ENCODE results near the gene HDAC9.

Gene HDAC9

GRCh38 chr7:18902892-18903291, 407.3 kb downstream of the HDAC9 start:
- Histone ChIP-seq H3K27ac (ENCODE audit: low read length) (no peak overlapping the region), H3K27me3 (ENCODE audit: control insufficient read depth, insufficient read depth, low read length) (no peaks in the 10 kb centered on the region), H3K4me3 (ENCODE audit: low read length) (no peak overlapping the region), H3K36me3 (ENCODE audit: control insufficient read depth, insufficient read depth, low read length) (no peaks in the 10 kb centered on the region), H3K9me3 (ENCODE audit: control insufficient read depth, insufficient read depth, low read length) (no peaks in the 10 kb centered on the region), H3K4me1 (ENCODE audit: control insufficient read depth, insufficient read depth, low read length) (no peaks in the 10 kb centered on the region)
- no peak for DNase-seq (ENCODE audit: low read depth, low spot score)

DNA sequence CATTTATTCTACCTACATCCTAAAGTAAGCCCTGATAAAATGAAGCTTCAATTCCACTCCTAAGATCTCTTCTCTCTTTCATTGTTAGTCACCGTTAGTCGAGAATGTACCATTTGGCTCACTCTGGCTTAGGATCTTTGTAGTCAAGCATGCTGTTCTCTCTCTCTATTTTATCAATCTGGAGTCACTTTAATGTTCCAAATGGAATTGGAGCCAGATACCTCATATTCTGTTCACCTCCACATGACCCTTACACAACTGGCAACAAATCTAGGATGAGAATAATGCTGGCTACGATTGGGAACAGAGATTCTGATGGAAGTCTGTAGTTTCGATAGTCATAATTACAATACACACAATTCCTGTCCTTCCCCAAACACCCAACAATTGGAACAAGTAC, 408.1 kb downstream of the HDAC9 start:
- no peaks in the 10 kb centered on the region for H3K9me3 ChIP-seq (ENCODE audit: control insufficient read depth, insufficient read depth, low read length)
- H3K4me3 ChIP-seq (ENCODE audit: low read length), result no peak overlapping the region
- H3K36me3 ChIP-seq (ENCODE audit: control insufficient read depth, insufficient read depth, low read length), result no peaks in the 10 kb centered on the region
- no peak overlapping the region for H3K27ac ChIP-seq (ENCODE audit: low read length)
- no peak for DNase-seq (ENCODE audit: low read depth, low spot score)
- no CpG with 5 or more reads among the region's 4 CpGs for WGBS (ENCODE audit: insufficient coverage, insufficient read length)
- no peaks in the 10 kb centered on the region for H3K4me1 ChIP-seq (ENCODE audit: control insufficient read depth, insufficient read depth, low read length)
- no peaks in the 10 kb centered on the region for H3K27me3 ChIP-seq (ENCODE audit: control insufficient read depth, insufficient read depth, low read length)

DNA sequence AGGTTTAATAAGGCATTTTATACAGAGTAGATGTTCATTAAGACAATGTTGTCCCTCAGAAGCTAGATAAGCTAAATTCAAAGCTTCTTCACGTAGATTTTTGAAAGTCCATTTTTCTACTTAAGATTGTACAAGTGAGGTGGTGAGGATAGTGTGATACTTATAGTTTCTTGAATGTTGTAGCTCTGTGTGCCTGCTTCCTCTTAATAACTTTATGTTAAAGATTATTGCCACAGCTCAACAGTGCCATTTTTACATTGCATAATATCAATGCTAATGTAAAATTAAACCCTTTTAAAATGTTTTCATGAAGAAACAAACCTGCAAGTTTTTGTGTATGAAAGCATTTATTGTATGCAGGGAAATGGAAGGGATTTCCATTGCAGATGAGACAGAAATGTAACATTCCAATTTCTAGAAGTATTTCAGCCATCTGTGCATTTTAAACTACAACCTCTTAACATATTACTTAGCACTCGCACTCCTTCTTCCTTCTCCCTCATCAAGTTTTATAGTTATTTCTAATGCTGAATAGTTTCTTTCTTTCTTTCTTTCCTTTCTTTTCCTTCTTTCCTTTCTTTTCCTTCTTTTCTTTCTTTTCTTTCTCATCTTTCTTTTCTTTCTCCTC, 409.9 kb downstream of the HDAC9 start:
- DNase-seq (ENCODE audit: low read depth, low spot score), result no peak
- Histone ChIP-seq H3K27me3 (ENCODE audit: control insufficient read depth, insufficient read depth, low read length) (no peaks in the 10 kb centered on the region), H3K9me3 (ENCODE audit: control insufficient read depth, insufficient read depth, low read length) (no peaks in the 10 kb centered on the region), H3K4me1 (ENCODE audit: control insufficient read depth, insufficient read depth, low read length) (no peaks in the 10 kb centered on the region), H3K27ac (ENCODE audit: low read length) (no peak overlapping the region), H3K4me3 (ENCODE audit: low read length) (no peak overlapping the region), H3K36me3 (ENCODE audit: control insufficient read depth, insufficient read depth, low read length) (no peaks in the 10 kb centered on the region)
- whole genome bisulfite sequencing (ENCODE audit: insufficient coverage, insufficient read length), result no CpG with 5 or more reads among the region's 2 CpGs

- Histone ChIP-seq H3K4me3 (ENCODE audit: low read length) (no peak overlapping the region), H3K9me3 (ENCODE audit: control insufficient read depth, insufficient read depth, low read length) (no peaks in the 10 kb centered on the region), H3K27ac (ENCODE audit: low read length) (no peak overlapping the region), H3K4me1 (ENCODE audit: control insufficient read depth, insufficient read depth, low read length) (no peaks in the 10 kb centered on the region), H3K27me3 (ENCODE audit: control insufficient read depth, insufficient read depth, low read length) (no peaks in the 10 kb centered on the region), H3K36me3 (ENCODE audit: control insufficient read depth, insufficient read depth, low read length) (no peaks in the 10 kb centered on the region)
- no CpG with 5 or more reads among the region's 2 CpGs for WGBS (ENCODE audit: insufficient coverage, insufficient read length)
- DNase-seq (ENCODE audit: low read depth, low spot score), result no peak
Measured at GRCh38 chr7:18906901-18907300, 411.4 kb downstream of the HDAC9 start.

- Histone ChIP-seq H3K36me3 (ENCODE audit: control insufficient read depth, insufficient read depth, low read length) (no peaks in the 10 kb centered on the region), H3K27me3 (ENCODE audit: control insufficient read depth, insufficient read depth, low read length) (no peaks in the 10 kb centered on the region), H3K4me3 (ENCODE audit: low read length) (no peak overlapping the region), H3K27ac (ENCODE audit: low read length) (no peak overlapping the region), H3K4me1 (ENCODE audit: control insufficient read depth, insufficient read depth, low read length) (no peaks in the 10 kb centered on the region), H3K9me3 (ENCODE audit: control insufficient read depth, insufficient read depth, low read length) (no peaks in the 10 kb centered on the region)
- no CpG with 5 or more reads among the region's 4 CpGs for WGBS (ENCODE audit: insufficient coverage, insufficient read length)
- no peak for DNase-seq (ENCODE audit: low read depth, low spot score)
Measured at GRCh38 chr7:18913106-18913505, 417.6 kb downstream of the HDAC9 start.

GRCh38 chr7:18916826-18917225, 421.3 kb downstream of the HDAC9 start:
- WGBS (ENCODE audit: insufficient coverage, insufficient read length), result no CpG with 5 or more reads among the region's 3 CpGs
- Histone ChIP-seq H3K27ac (ENCODE audit: low read length) (no peak overlapping the region), H3K36me3 (ENCODE audit: control insufficient read depth, insufficient read depth, low read length) (no peaks in the 10 kb centered on the region), H3K4me1 (ENCODE audit: control insufficient read depth, insufficient read depth, low read length) (no peaks in the 10 kb centered on the region), H3K4me3 (ENCODE audit: low read length) (no peak overlapping the region), H3K27me3 (ENCODE audit: control insufficient read depth, insufficient read depth, low read length) (no peaks in the 10 kb centered on the region), H3K9me3 (ENCODE audit: control insufficient read depth, insufficient read depth, low read length) (no peaks in the 10 kb centered on the region)
- DNase-seq (ENCODE audit: low read depth, low spot score), result no peak

GRCh38 chr7:18927134-18927533, 431.6 kb downstream of the HDAC9 start:
- no peaks in the 10 kb centered on the region for H3K9me3 ChIP-seq (ENCODE audit: control insufficient read depth, insufficient read depth, low read length)
- no peaks in the 10 kb centered on the region for H3K36me3 ChIP-seq (ENCODE audit: control insufficient read depth, insufficient read depth, low read length)
- DNase-seq (ENCODE audit: low read depth, low spot score), result no peak
- WGBS (ENCODE audit: insufficient coverage, insufficient read length), result no CpG with 5 or more reads among the region's 2 CpGs
- H3K4me1 ChIP-seq (ENCODE audit: control insufficient read depth, insufficient read depth, low read length), result no peaks in the 10 kb centered on the region; the same call in 1 of the 2 replicates
- no peak overlapping the region for H3K27ac ChIP-seq (ENCODE audit: low read length)
- no peaks in the 10 kb centered on the region for H3K27me3 ChIP-seq (ENCODE audit: control insufficient read depth, insufficient read depth, low read length)
- H3K4me3 ChIP-seq (ENCODE audit: low read length), result no peak overlapping the region

DNA sequence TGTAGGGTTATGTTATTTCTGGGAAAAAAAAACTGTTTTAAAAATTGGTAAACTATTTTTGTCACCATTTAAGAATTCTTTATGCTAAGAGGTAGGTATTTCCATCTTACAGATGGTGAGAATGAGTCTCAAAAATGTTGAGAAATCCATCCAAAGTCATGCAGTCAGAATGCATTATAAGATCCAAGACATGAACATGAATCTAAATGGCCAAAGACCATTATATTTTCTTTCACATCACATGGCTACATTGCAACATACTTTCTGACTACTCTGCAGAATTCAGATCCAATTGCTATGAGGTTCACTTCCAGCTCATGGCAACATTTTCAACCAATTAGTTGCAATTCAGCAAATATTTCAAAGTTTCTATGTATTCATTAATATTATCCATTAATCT, 440.7 kb downstream of the HDAC9 start:
- DNase-seq (ENCODE audit: low read depth, low spot score), result no peak
- Histone ChIP-seq H3K9me3 (ENCODE audit: control insufficient read depth, insufficient read depth, low read length) (no peaks in the 10 kb centered on the region), H3K27ac (ENCODE audit: low read length) (no peak overlapping the region), H3K36me3 (ENCODE audit: control insufficient read depth, insufficient read depth, low read length) (no peaks in the 10 kb centered on the region), H3K4me3 (ENCODE audit: low read length) (no peak overlapping the region), H3K27me3 (ENCODE audit: control insufficient read depth, insufficient read depth, low read length) (no peaks in the 10 kb centered on the region), H3K4me1 (ENCODE audit: control insufficient read depth, insufficient read depth, low read length) (no peaks in the 10 kb centered on the region; the same call in 1 of the 2 replicates)

GRCh38 chr7:18939771-18940592, 444.4 kb downstream of the HDAC9 start:
- Histone ChIP-seq H3K9me3 (ENCODE audit: control insufficient read depth, insufficient read depth, low read length) (no peaks in the 10 kb centered on the region), H3K27ac (ENCODE audit: low read length) (no peak overlapping the region), H3K4me3 (ENCODE audit: low read length) (no peak overlapping the region), H3K4me1 (ENCODE audit: control insufficient read depth, insufficient read depth, low read length) (no peaks in the 10 kb centered on the region; the same call in 1 of the 2 replicates), H3K27me3 (ENCODE audit: control insufficient read depth, insufficient read depth, low read length) (no peaks in the 10 kb centered on the region), H3K36me3 (ENCODE audit: control insufficient read depth, insufficient read depth, low read length) (no peaks in the 10 kb centered on the region)
- WGBS (ENCODE audit: insufficient coverage, insufficient read length), result no CpG with 5 or more reads among the region's 2 CpGs
- no peak for DNase-seq (ENCODE audit: low read depth, low spot score)

DNA sequence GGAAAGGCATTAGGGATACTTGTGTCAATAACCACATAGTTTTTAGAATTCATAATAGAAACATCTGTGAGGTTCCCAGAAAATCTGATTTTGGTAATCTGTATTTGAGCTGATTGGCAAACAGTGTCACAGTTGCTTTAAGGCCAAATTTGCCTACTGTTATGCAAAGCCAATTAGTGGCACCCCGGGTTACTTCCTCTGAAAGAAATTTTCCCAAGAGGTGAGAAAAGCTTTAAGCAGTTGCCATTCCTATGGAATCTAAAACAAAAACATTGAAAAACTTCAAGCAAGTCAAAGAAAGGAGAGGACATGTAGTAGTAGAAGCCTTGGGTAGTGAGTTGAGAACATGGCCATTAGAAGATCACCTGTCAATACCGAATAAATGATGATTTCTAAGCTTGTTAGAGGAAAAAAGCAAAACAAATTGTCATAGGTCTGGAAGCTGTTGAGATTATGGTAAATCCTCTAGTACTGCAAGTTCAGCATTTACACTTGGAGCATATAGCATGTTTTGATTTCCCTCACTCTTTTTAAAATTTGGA, 445.1 kb downstream of the HDAC9 start:
- no peak for DNase-seq (ENCODE audit: low read depth, low spot score)
- H3K27ac ChIP-seq (ENCODE audit: low read length), result no peak overlapping the region
- no peaks in the 10 kb centered on the region for H3K27me3 ChIP-seq (ENCODE audit: control insufficient read depth, insufficient read depth, low read length)
- no peak overlapping the region for H3K4me3 ChIP-seq (ENCODE audit: low read length)
- no CpG with 5 or more reads among the region's 2 CpGs for WGBS (ENCODE audit: insufficient coverage, insufficient read length)
- no peaks in the 10 kb centered on the region; the same call in 1 of the 2 replicates for H3K4me1 ChIP-seq (ENCODE audit: control insufficient read depth, insufficient read depth, low read length)
- H3K36me3 ChIP-seq (ENCODE audit: control insufficient read depth, insufficient read depth, low read length), result no peaks in the 10 kb centered on the region
- H3K9me3 ChIP-seq (ENCODE audit: control insufficient read depth, insufficient read depth, low read length), result no peaks in the 10 kb centered on the region
